Uterus (tissue), 4 donors: ENCODE measurements around the gene VAMP1. TPM values are rescaled to one million over a fixed set of nuclear protein-coding genes. Genes with fewer than 3 reads are reported as not detected.

Experiments used
- DNase-seq, 2 donors: peaks; one replicate each; pipeline ENCODE4 v3.0.0-alpha.2; 2019 to 2020
- H3K27ac ChIP-seq, 2 donors: fragments of 200-600 bp; sonication (generic); 1 replicate in 1 of 2; 2 replicates in 1 of 2; pipeline ENCODE4 v1.5.1; 2016 to 2018
- H3K27me3 ChIP-seq, 2 donors: fragments of 200-600 bp; sonication (generic); one replicate each; pipeline ENCODE4 v1.5.1; 2018 to 2019; ENCODE audit warnings: control low read depth in 1 of 2
- H3K36me3 ChIP-seq, 2 donors: fragments of 200-600 bp; sonication (generic); one replicate each; pipeline ENCODE4 v1.5.1; 2019; ENCODE audit warnings: control low read depth in 1 of 2
- H3K4me1 ChIP-seq, 2 donors: fragments of 200-600 bp; sonication (generic); one replicate each; pipeline ENCODE4 v1.5.1; 2018 to 2019; ENCODE audit warnings: control low read depth in 1 of 2
- H3K4me3 ChIP-seq, 2 donors: fragments of 200-600 bp; sonication (generic); 1 replicate in 1 of 2; 2 replicates in 1 of 2; pipeline ENCODE4 v1.5.1; 2018 to 2019; ENCODE audit warnings: mild to moderate bottlenecking in 1 of 2
- H3K9me3 ChIP-seq, 2 donors: fragments of 200-600 bp; sonication (generic); one replicate each; pipeline ENCODE4 v1.5.1; 2019; ENCODE audit warnings: control low read depth in 1 of 2
- CTCF ChIP-seq, 4 experiments: fragments of 200-600 bp in 2 of 4; fragments of 450-650 bp in 2 of 4; sonication (generic) in 2 of 4; IDR thresholded peaks; one replicate each; pipeline ENCODE4 v1.5.1; 2016 to 2019; ENCODE audit warnings: antibody characterized with exemption in 4 of 4, mild to moderate bottlenecking in 2 of 4, moderate library complexity in 1 of 4
- POLR2A ChIP-seq, 2 donors: fragments of 450-650 bp; IDR thresholded peaks; one replicate each; pipeline ENCODE4 v1.6.1; 2016; ENCODE audit warnings: antibody characterized with exemption in 2 of 2, mild to moderate bottlenecking in 1 of 2, moderate library complexity in 1 of 2
- intact Hi-C: fragments of 100-400 bp; cut with DNase I; formaldehyde crosslinking; loops from one replicate; pipeline ENCODE4 v1.15.1; 2023; ENCODE audit warnings: low total_unique reads
- total RNA-seq, 4 donors: library from RNA; depleted of rRNA in 3 of 4; stranded (reverse); fragments of >200 nt in 3 of 4; gene quantifications; one replicate each; pipeline versions ENCODE4 v1.1.0 to v1.2.4, GENCODE V29; 2014 to 2023
- donor health status: DM: yes; HTN: yes; CAD: no.

VAMP1 gene
- total RNA-seq, 4 donors from 2014 or later: 1.0 to 17.7 (median 6.8) TPM

GRCh38 chr12:6443361-6443983 lies 27.0 kb downstream of the VAMP1 start:
- no peak overlapping the region for H3K27ac ChIP-seq
- intact Hi-C loops: no loop called here
- H3K36me3 ChIP-seq: no peaks in the 10 kb centered on the region
- no peaks in the 10 kb centered on the region for H3K4me1 ChIP-seq
- H3K9me3 ChIP-seq: no peaks in the 10 kb centered on the region
- DNase-seq: no peak
- no peak overlapping the region for H3K4me3 ChIP-seq
- TF ChIP-seq CTCF (IDR thresholded peaks at IDR 0.05) (no peak), POLR2A (IDR thresholded peaks at IDR 0.05) (no peak)
- H3K27me3 ChIP-seq: no peaks in the 10 kb centered on the region

GRCh38 chr12:6442836-6443235 lies 27.6 kb downstream of the VAMP1 start:
- Histone ChIP-seq H3K27me3 (no peaks in the 10 kb centered on the region), H3K4me3 (no peak overlapping the region), H3K36me3 (no peaks in the 10 kb centered on the region), H3K9me3 (no peaks in the 10 kb centered on the region), H3K4me1 (no peaks in the 10 kb centered on the region), H3K27ac (no peak overlapping the region)
- no peak for DNase-seq
- no peak for TF ChIP-seq CTCF (IDR thresholded peaks at IDR 0.05)
- no peak for TF ChIP-seq POLR2A (IDR thresholded peaks at IDR 0.05)
- intact Hi-C loops: no loop called here

GRCh38 chr12:6440391-6440790 lies 30.1 kb downstream of the VAMP1 start:
- H3K27ac ChIP-seq: no peak overlapping the region
- TF ChIP-seq CTCF (IDR thresholded peaks at IDR 0.05): no peak
- TF ChIP-seq POLR2A (IDR thresholded peaks at IDR 0.05): no peak
- H3K36me3 ChIP-seq: no peaks in the 10 kb centered on the region
- intact Hi-C loops: no loop called here
- H3K4me3 ChIP-seq: no peak overlapping the region
- no peak for DNase-seq
- no peaks in the 10 kb centered on the region for H3K9me3 ChIP-seq
- no peaks in the 10 kb centered on the region for H3K27me3 ChIP-seq
- no peaks in the 10 kb centered on the region for H3K4me1 ChIP-seq

GRCh38 chr12:6438345-6438744 lies 32.1 kb downstream of the VAMP1 start:
- no peaks in the 10 kb centered on the region for H3K4me1 ChIP-seq
- no peaks in the 10 kb centered on the region for H3K36me3 ChIP-seq
- no peak overlapping the region for H3K4me3 ChIP-seq
- H3K9me3 ChIP-seq: no peaks in the 10 kb centered on the region
- no peaks in the 10 kb centered on the region for H3K27me3 ChIP-seq
- DNase-seq: no peak
- no peak overlapping the region for H3K27ac ChIP-seq
- intact Hi-C loops: no loop called here
- no peak for TF ChIP-seq CTCF (IDR thresholded peaks at IDR 0.05)
- TF ChIP-seq POLR2A (IDR thresholded peaks at IDR 0.05): no peak

GRCh38 chr12:6437586-6437985 lies 32.9 kb downstream of the VAMP1 start:
- Histone ChIP-seq H3K4me3 (no peak overlapping the region), H3K9me3 (no peaks in the 10 kb centered on the region), H3K27me3 (no peaks in the 10 kb centered on the region), H3K4me1 (no peaks in the 10 kb centered on the region), H3K36me3 (no peaks in the 10 kb centered on the region), H3K27ac (no peak overlapping the region)
- no peak for TF ChIP-seq CTCF (IDR thresholded peaks at IDR 0.05)
- TF ChIP-seq POLR2A (IDR thresholded peaks at IDR 0.05): no peak
- intact Hi-C loops: no loop called here
- DNase-seq: no peak
